Fibroblast of skin of back (primary cell): ENCODE measurements around the gene REV1.
"Not testable (repeated sequence)": the region's sequence is repeated elsewhere in the genome, so short reads cannot be mapped to it uniquely, and the experiment has no call there.

Experiments
- DNase-seq: peaks from one replicate; pipeline ENCODE4 v3.0.0-alpha.2; 2013

Gene REV1

DNA sequence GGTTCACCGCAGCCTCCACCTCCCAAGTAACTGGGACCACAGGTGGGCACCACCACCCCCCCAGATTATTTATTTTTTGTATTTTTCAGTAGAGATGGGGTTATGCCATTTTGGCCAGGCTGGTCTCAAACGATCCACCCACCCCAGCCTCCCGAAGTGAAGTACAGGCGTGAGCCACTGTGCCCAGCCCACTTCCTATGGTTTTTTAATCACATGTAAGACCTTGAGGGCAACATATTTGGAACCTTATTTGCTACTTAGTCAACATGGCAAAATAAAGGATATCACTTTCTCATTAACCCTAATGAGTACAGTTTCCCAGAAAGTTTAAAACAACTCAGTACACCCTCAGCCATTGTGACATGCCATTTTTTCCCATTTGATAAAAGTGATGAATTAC is 88.0 kb downstream of the REV1 start:
- no peak for DNase-seq

DNA sequence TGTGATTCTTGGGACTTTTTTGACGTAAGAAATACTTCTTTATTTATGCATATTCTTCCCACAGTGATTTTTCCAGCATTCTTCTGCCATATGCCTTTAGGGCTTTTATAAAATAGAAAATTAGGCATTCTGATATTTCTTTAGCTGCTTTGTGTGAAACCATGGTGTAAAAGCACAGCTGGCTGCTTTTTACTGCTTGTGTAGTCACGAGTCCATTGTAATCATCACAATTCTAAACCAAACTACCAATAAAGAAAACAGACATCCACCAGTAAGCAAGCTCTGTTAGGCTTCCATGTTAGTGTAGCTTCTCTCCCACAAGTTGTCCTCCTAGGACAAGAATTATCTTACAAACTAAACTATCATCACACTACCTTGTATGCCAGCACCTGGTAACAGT is 90.0 kb downstream of the REV1 start:
- no peak for DNase-seq

DNA sequence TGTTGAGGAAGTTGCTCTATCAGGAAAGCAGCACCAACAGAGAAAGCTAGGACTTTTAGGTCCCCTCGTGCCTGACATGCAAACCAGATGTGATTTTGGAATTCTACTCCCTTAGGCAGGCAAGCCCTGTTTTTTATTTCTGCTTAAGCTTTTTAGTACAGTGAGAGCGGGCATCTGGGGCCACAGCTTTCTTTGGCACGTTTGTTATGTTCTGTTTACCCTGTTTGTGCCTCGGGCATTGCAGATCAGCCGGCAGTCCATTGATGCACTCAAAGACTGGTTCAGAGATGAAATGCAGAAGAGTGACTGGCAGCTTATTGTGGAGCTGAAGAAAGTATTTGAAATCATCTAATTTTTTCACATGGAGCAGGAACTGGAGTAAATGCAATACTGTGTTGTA is 90.8 kb downstream of the REV1 start:
- DNase-seq: no peak

DNA sequence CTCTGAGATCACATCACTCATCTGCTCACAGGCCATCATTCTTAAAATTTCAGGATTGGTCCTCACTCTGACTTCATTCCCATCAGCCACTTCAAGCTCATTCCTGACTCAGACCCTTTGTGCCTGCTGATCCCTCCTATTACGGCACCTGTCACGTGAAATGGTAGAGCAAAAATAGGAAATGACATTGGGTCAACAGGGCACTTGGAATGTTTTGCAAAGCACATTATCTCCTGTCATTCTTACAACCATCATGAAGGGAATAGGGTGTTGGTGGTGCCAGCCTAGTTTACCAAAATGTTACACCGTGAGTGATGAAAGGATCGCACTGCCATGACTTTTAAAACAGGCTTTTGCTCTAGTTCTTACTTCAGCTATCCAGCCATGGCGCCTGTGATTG is 91.5 kb downstream of the REV1 start:
- no peak for DNase-seq

- DNase-seq: no peak
Observed at GRCh38 chr2:99397266-99397920, 92.4 kb downstream of the REV1 start.

DNA sequence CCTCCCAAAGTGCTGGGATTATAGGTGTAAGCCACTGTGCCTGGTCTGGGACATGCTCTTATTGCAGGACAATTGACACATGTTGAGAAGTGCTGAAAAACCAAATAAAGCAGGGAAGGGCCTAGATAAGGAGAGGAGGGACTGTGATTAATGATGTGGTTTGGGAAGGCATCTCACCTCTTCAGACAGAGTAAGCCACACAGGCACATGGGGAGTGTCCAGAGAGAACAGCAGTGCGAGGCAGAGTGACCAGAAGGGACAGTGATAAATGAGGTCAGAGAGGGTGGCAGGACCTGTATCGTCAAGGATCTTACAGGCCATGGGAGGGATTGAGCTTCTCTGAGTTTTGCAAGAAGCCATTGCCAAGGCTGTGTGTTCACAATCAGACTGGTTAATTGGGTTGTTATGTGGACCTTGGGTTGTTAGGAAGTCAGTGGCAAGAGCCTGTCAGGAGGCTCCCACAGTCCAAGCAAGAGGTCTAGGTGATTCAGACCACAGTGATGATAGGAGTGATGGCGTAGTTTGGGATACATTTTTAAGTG is 94.2 kb downstream of the REV1 start:
- no peak for DNase-seq

DNA sequence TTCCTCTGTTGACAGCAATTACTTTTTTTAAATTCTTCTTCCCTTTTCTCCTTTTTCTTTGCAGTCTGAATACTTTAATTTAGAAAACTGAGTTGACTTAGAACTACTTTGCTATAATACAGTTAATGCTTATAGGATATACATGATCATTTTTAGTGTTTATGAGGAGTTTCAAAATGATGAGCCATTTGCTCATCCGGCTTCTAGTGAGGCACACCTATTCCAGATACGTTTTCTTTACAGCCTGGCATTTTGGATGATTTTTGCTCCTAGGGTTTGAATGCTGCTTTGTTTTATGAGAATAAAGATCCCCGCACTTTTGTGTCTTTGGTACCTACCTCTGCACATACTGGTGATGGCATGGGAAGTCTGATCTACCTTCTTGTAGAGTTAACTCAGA is 99.9 kb downstream of the REV1 start:
- DNase-seq: no peak

- peak; percentile 48 for DNase-seq
Observed at GRCh38 chr2:99389371-99389770, 100.4 kb downstream of the REV1 start.

DNA sequence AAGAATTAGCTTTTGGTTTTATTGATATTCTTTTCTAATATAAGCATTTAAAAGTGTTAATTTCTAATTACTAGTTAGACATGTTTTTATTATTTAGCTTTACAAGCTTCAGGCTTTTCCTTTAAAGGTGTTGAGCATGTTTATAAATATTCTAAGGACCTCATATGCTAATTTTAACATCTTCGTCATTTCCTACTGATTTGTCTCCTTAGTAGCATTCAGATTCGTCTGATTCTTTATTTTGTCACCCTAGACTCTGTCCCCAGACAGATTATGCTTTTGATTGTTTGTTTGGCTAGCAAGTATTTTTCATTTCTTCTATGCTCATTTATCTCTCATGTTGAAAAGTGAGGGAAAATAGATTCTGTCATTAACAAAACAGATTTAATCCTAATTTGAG is 100.9 kb downstream of the REV1 start:
- DNase-seq: no peak

- DNase-seq: peak; percentile 9
Observed at GRCh38 chr2:99386011-99386410, 103.8 kb downstream of the REV1 start.

- no peak for DNase-seq
Observed at GRCh38 chr2:99382143-99382542, 107.7 kb downstream of the REV1 start.

- DNase-seq: peak; percentile 50
Observed at GRCh38 chr2:99380376-99381010, 109.3 kb downstream of the REV1 start.

DNA sequence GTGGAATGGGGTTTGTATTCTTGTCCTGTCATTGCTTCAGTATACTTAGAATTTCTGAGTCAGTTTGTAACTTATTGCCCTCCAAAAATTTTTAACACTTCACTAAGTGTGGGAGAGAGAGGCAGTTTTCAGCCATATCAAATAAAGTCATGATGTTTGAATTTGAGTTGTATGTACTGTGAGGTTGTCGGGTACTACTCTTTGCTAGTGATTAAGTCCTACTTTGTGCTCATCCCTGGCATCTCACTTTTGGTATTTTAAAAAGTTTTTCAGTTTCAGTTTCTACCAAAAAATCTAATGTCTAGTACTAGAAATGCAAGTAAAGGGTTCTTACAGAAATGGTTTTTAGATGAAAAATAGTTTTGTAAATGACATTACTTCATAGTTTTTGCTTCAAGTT is 111.9 kb downstream of the REV1 start:
- DNase-seq: no peak

GRCh38 chr2:99376254-99376864 is 113.5 kb downstream of the REV1 start:
- no peak for DNase-seq

DNA sequence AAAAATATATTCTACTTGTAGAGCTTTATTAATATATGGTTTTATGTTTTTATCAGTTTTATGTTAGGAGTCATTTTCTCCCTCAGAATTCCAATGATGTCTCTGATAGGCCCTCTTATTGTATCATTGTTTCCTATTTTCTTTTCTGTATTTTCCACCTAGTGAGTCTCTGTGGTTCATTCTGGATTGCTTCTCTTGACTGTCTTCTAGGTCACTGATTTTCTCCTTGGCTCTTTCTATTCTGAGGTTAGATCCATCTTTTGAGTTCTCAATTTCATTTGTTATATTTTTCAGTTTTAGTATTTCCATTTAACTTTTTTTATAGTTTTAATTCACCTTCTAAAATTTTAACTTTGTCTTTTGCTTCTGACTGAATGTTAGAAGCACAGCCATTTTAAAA is 115.1 kb downstream of the REV1 start:
- DNase-seq: no peak

DNA sequence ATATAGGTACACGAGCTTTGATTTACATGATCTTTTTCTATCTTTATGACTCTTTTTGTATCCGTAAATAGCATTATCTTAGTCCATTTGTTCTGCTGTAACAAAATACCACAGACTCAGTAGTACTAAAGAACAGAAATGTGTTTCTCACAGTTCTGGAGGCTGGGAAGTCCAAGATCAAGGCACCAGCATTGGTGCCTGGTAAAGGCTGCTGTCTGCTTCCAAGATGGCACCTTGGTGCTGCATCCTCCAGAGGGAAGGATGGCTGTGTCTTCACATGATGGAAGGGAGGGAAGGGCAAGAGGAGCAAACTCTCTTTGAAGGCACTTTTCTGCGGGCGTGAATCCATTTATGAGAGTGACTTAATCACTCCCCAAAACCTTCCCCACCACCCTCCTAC is 116.7 kb downstream of the REV1 start:
- no peak for DNase-seq

DNA sequence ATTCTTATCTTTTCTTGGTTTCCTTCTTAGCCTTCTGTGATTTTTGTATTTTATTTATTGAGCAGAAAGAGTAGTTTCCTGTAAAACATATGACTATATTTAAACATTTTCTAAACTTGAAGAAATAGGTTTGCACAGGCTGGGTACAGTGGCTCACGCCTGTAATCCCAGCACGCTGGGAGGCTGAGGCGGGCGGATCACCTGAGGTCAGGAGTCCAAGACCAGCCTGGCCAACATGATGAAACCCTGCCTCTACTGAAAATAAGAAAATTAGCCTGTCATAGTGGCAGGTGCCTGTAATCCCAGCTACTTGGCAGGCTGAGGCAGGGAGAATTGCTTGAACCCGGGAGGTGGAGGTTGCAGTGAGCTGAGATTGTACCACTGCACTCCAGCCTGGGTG is 121.0 kb downstream of the REV1 start:
- not testable (repeated sequence) for DNase-seq

DNA sequence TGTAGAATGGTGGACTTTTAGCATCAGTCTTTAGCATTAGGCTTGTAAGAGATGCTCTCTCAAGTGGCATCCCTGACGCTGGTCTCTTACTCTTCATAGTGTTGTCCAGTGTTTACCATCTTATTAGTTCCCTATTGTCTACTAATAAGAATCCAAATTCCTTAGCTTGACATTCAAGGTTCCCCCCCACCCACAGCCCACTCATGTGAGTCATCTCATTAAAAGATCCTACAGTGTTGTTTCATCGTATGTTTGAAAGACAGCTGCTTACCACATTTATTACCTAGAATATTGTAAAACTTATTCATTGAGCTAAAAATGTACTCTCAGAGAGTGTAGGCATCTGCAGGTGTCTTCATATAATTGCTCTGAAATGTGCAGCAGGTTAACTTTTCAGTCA is 124.2 kb downstream of the REV1 start:
- no peak for DNase-seq

DNA sequence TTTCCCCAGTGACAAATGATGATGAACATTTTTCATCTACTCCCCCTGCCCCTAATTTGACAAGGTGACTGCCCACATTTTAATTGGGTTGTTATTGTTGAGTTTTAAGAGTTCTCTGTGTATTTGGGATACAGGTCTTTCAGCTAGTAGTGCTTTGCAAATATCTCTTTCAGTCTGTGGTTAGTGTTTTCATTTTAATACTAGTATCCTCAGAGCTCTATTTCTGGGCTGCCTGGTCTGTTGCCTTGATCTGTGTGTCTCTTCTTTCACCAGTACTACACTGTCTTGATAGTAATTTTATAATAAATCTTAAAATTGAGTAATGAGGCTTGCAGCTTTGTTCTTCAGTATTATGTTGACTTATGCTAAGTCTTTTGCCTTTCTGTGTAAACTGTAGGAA is 133.0 kb downstream of the REV1 start:
- DNase-seq: no peak

GRCh38 chr2:99354825-99355224 is 135.0 kb downstream of the REV1 start:
- not testable (repeated sequence) for DNase-seq

DNA sequence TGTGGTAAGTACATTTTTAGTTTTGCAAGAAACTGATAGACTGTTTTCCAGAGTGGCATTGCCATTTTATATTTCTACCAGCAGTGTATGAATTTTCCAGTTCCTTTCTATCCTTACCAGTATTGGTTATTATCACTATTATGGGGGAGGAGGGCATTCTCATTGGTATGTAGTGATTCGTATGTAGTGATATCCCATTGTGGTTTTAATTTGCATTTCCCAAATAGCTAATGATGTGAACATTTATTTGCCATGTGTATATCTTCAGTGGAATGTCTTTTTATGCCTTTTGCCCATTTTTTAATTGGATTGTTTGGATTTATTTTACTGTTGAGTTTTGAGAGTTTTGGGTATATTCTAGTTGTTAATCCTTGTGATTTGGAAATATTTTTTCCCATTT is 135.7 kb downstream of the REV1 start:
- DNase-seq: peak; percentile 67
